Left kidney (tissue), 2 donors: ENCODE results near the gene IST1. TPM values are rescaled to one million over a fixed set of nuclear protein-coding genes. Genes with fewer than 3 reads are reported as not detected.

ENCODE experiments used
- DNase-seq: peaks from one replicate; pipeline ENCODE4 v3.0.0-alpha.2; 2013
- polyA plus RNA-seq: library from polyadenylated mRNA; unstranded; fragments of 120-200 nt; gene quantifications from one replicate; pipeline ENCODE4 v1.2.1, GENCODE V29; 2013; ENCODE audit not compliant: insufficient read length

IST1 gene
- polyA plus RNA-seq, 1 donor = 359 TPM

DNA sequence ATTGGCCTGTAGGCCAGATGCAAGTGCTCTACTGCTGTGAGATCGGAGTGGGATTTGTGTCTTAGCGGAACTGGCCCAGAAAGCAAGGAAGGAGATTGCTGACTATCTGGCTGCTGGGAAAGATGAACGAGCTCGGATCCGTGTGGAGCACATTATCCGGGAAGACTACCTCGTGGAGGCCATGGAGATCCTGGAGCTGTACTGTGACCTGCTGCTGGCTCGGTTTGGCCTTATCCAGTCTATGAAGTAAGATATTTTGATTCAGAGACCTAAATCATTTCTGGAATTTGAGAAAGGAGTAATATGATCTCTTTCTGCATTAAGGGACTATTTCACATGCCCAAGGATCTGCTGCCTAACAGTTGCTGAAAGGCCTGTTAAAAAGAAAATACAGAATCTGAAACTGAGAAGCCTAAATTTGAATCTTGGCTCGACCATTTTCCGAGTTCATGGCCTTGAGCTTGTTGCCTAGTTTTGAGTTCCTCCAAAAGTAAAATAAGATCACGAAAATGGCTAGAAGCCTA is 21.1 kb downstream of the IST1 start:
- DNase-seq = no peak

- DNase-seq = no peak
These were observed 22.6 kb downstream of the IST1 start for GRCh38 chr16:71917900-71918299.

DNA sequence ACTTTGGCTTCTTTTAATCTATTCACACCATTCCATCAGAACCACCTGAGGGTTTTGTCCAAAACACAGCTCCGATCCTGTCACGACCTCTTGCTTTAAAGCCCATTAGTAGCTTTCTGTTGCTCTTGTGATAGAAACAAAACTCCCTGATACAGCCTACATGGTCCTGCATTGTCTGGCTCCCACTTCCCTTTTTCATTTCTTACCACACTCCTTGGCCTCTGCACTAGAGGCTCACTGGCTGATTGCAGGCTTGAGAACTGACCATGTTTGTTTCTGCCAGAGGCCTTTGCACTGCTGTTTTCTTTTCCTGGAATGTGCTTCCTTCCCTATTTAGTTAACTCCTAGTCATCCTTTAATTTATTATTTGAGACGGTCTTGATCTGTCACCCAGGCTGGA is 23.7 kb downstream of the IST1 start:
- DNase-seq = no peak

DNA sequence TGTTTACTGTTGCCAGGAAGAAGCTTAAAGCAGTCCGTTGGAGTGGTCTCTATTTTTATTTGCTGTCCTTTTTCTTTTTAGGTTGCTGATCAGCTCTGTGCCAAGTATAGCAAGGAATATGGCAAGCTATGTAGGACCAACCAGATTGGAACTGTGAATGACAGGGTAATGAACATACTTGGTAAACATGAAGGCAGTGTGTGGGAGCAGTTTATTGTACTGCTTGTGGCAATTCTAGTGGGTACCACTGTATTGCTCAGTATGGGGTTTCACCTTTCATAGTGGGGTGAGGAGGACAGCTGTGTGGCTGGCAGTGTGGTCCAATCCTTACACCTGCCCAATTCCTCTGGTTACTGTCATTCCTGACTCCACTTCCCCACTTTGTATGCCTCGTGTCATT is 25.3 kb downstream of the IST1 start:
- DNase-seq = no peak

DNA sequence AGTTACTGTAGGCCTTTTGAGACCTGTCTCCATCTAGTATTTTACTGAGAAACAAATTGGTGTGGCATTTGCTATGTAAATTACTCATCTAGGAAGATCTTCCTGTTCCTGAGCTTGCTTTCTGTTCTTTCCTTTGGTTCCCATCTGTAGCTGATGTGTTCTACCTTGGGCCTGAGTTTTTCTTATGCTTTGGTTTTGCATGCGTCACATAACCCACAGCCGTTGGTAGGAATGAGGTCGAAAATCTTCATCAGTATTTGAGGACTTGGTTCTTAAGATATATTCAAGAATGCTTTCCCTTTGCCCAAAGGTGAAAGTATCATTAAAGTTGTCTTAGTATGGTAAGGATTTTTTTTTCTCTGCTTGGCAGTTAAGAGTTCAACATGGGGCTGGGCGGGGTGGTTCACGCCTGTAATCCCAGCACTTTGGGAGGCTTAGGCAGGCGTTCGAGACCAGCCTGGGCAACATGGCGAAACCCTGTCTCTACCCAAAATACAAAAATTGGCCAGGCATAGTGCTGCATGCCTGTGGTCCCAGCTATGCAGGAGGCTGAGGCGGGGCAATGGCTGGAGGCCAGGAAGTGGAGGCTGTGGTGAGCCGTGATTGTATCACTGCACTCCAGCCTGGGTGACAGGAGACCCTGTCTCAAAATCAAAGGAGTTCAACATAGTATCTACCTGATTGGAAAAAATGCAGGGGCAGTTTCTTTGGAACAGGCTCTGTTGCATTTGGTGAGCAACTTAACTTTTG is 28.8 kb downstream of the IST1 start:
- DNase-seq = no peak

GRCh38 chr16:71924710-71925109 is 29.4 kb downstream of the IST1 start:
- no peak for DNase-seq

DNA sequence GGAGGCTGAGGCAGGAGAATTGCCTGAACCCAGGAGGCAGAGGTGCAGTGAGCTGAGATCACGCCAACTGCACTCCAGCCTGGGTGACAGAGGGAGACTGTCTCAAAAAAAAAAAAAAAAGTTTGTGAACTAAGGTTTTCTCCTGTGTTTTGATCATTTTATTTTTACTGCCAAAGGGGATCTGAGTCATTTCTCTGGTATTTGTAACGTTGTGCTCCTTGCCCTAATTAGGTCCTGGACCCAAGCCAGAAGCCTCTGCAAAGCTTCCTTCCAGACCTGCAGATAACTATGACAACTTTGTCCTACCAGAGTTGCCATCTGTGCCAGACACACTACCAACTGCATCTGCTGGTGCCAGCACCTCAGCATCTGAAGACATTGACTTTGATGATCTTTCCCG is 32.1 kb downstream of the IST1 start:
- DNase-seq = no peak

- DNase-seq = no peak
These were observed 32.5 kb downstream of the IST1 start for GRCh38 chr16:71927787-71928186.

- no peak for DNase-seq
These were observed 33.7 kb downstream of the IST1 start for GRCh38 chr16:71929048-71929447.

DNA sequence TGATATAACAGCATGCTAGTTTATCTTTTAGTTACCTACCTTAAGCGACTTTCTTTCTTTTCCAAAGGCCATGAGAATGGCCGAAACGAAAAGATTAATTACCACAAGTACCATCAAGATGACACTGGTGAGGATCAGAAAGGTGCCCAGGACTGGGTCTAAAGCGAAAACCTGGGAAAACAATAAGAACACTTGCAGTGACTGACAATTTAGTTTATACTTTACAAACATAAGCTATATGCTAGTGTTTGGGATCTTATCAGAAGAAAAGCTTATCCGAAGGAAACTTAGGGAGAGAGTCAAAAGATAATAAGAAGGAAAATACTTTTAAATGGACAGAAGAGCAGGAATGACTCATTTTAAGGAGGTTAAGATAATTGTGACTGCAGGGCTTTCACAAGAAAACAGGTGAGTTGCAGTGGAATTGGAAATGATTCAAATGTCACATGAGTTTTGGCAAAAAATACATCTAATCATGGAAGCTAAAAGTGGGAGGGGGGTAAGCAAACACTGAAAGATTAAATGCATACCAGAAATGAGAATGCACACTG is 34.8 kb downstream of the IST1 start:
- no peak for DNase-seq

- DNase-seq = no peak
These were observed 35.7 kb downstream of the IST1 start for GRCh38 chr16:71931001-71931400.

DNA sequence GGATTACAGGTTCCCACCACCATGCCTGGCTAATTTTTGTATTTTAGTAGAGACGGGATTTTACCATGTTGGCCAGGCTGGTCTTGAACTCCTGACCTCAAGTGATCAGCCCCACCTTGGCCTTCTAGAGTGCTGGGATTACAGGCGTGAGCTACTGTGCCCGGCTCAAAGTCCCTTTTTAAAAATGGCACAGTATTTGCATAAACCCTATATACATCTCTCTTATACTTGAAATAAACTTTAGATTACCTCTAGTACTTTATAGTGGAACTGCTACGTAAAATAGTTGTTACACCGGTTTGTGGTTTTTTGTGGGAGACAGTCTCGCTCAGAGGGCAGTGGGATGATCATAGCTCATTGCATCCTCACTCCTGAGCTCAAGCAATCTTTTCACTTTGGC is 36.3 kb downstream of the IST1 start:
- DNase-seq = no peak

DNA sequence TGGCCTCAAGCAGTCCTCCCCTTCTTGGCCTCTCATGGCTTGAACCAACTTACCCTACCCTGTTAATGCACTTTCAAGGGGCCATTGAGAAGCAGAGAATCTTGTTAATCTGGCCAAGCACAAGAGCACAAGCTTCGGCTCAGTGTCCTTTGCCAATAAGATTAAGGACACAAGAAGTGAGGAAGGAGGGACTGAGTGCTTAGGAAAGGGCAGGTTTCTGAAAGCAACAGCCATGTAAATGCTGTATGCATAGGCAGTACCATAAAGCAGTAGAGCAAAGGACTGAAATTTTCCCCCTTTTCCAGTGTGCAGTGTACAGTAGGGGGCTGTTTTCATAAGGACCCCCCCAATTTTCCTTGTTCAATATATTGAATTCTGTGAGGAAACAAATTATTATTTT is 37.7 kb downstream of the IST1 start:
- no peak for DNase-seq

- no peak for DNase-seq
These were observed 38.8 kb downstream of the IST1 start for GRCh38 chr16:71933913-71934695.

DNA sequence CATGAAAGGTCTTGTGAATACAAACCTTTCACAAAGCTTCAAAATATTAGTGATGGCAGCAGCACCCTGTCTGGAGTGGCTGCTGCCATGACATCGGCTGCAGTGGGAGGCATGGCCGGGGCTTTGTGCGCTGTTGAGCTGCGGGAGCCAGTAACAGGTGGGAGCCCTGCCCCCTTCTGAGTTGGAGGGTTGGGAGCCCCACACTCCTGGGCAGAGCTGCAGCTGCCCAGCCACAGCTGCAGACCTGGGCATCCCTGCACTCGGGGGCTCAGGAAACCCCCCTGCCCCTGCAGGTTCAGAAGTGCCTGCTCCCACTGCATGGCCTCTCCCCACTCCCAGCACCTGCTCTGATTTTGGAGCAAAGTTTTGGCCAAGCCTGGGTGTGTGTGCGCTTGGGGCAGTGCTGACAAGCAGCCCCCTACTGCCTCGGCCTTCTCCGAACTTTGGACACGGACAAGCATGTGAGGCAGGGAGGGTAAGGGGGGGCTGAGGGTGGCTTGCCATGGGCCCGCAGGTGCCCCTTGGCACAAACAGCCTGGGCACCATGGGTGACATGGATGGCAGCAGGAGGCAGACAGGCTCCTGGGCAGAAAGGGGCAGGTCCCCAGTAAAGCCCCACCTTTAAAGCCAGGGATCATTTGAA is 42.7 kb downstream of the IST1 start:
- DNase-seq = no peak

DNA sequence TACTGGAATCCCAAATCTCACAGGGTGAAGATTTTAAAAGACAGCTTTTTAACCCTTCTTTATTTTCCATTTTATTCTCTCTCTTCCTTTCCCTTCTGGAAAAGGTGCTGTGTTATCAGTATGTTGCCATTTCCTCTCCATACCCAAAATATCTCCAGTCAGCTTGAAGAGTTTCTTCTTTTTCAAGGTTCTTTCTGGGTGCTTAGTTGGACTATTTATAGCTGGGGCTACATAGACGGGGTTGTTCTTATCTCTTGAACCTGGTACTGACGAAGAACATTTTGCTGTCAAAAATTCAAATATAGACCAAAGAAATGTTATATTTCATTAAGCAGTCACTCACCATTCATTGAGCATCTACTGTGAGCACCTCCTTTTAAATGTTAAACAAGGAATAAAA is 48.6 kb downstream of the IST1 start:
- no peak for DNase-seq

- no peak for DNase-seq
These were observed 50.3 kb downstream of the IST1 start for GRCh38 chr16:71945616-71946015.

- no peak for DNase-seq
These were observed 57.5 kb downstream of the IST1 start for GRCh38 chr16:71952825-71953224.

DNA sequence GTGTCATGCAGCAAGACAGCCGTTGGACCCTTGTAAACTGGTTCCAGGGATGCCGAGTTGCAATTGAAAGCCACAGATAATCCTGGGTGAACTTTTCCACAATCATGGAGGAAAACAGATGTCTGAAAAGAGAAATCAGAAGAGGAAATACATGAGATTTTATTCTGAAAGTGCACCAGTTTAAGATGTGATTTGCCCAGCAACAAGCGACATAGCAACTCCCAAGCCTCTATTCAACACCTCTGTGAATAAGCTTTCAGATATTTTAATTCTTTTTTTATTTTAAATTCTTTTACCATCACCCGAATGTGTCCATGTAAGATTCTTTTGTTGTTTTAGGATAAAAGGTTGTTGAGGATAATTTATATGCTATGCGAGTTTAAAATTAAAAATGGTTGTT is 58.8 kb downstream of the IST1 start:
- DNase-seq = no peak

DNA sequence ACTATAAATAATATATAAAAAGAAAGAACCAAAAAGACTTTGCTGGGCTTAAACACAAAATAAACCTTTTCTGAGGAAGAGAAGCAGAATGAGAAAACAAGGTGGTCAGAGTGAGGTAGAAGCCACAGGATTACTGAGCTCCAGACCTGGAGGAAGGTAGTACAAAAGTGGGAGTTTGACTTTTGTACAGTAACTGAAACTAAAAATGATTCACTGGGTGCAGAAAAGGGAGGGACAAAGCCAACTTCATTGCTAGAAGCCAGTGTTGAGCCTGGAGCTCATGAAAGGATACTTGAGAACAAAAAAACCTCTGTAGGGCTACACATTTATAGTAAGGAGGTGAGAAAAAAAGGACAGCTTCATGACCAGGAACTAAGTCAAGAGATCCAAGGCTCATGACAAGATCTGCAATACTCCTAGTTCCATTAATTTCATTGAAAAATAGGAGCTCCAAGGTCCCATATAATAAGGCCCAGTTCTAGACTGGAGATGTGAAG is 59.4 kb downstream of the IST1 start:
- DNase-seq = no peak

GRCh38 chr16:71956486-71956885 is 61.2 kb downstream of the IST1 start:
- no peak for DNase-seq
